GM12878 (cell line): ENCODE results near the gene P2RX1. TPM values are rescaled to one million over a fixed set of nuclear protein-coding genes. Genes with fewer than 3 reads are reported as not detected.

Experiments used
- ATAC-seq: fragments of 200-7000 bp; cut with Tn5 transposase; 3 replicates; pipeline ENCODE4 v1.9.1; 2020; ENCODE audit warnings: mild to moderate bottlenecking, moderate library complexity
- BruUV-seq: library from RNA; stranded (reverse); fragments of 400-500 nt; replicated peaks from 2 replicates; lab custom pipeline; 2021; lab: Mats Ljungman, UMichigan
- CTCF ChIA-PET: fragments of 300-600 bp; sonication (Branson Sonifier 250); formaldehyde crosslinking; extraction: SDS; loops from one replicate; lab custom pipeline; 2021; ENCODE audit warnings: inconsistent platforms; lab: Yijun Ruan, JAX
- POLR2A ChIA-PET: fragments of 350-600 bp; formaldehyde crosslinking; extraction: SDS; loops from one replicate; lab custom pipeline; 2021; ENCODE audit warnings: inconsistent platforms; lab: Charles Lee
- RAD21 ChIA-PET: fragments of 300-600 bp; sonication (Branson Sonifier 250); formaldehyde crosslinking; loops from one replicate; lab custom pipeline; 2023; ENCODE audit warnings: antibody characterized with exemption; ENCODE audit not compliant: unreplicated experiment; lab: Charles Lee
- SMC1A ChIA-PET: fragments of 300-600 bp; sonication (Branson Sonifier 250); formaldehyde crosslinking; loops from one replicate; lab custom pipeline; 2023; ENCODE audit not compliant: unreplicated experiment, uncharacterized antibody; lab: Charles Lee
- DNase-seq: peaks from one replicate; pipeline ENCODE4 v3.0.0-alpha.2; 2011; ENCODE audit warnings: low read depth, low spot score
- FAIRE-seq: peaks from 3 replicates; lab custom pipeline; 2011; peaks lifted over from hg19 to GRCh38; lab: Jason Lieb, UNC
- H2AFZ ChIP-seq: 2 replicates; pipeline ENCODE4 v1.6.0; 2011; ENCODE audit warnings: low read depth, low read length, control low read depth; ENCODE audit not compliant: control insufficient read depth
- H3K27ac ChIP-seq: 2 replicates; pipeline ENCODE4 v1.5.1; 2011; ENCODE audit warnings: control low read depth; ENCODE audit not compliant: control insufficient read depth, insufficient read depth
- H3K27me3 ChIP-seq, 2 experiments: replicated peaks in 1 of 2; 2 replicates each; pipeline versions ENCODE4 v1.6.0 to v1.6.1; 2011; ENCODE audit warnings: low read length in 1 of 2; ENCODE audit not compliant: control insufficient read depth in 2 of 2, insufficient read depth in 2 of 2
- H3K36me3 ChIP-seq, 2 experiments: 2 replicates each; pipeline ENCODE4 v1.5.1; 2011; ENCODE audit warnings: low read length in 1 of 2; ENCODE audit not compliant: control insufficient read depth in 2 of 2, insufficient read depth in 2 of 2
- H3K4me1 ChIP-seq: 2 replicates; pipeline ENCODE4 v1.6.1; 2011; ENCODE audit warnings: mild to moderate bottlenecking, low read length, moderate library complexity, mixed read lengths; ENCODE audit not compliant: control insufficient read depth, insufficient read depth
- H3K4me2 ChIP-seq: 2 replicates; pipeline ENCODE4 v1.6.0; 2011; ENCODE audit warnings: control low read depth; ENCODE audit not compliant: control insufficient read depth, insufficient read depth
- H3K4me3 ChIP-seq: fragments of 200-600 bp; sonication (generic); 2 replicates; pipeline ENCODE4 v1.5.1; 2016
- H3K79me2 ChIP-seq: 2 replicates; pipeline ENCODE4 v1.6.0; 2011; ENCODE audit warnings: low read length; ENCODE audit not compliant: control insufficient read depth, insufficient read depth
- H3K9ac ChIP-seq: 2 replicates; pipeline ENCODE4 v1.8.0; 2011; ENCODE audit warnings: low read length, control low read depth, mixed read lengths; ENCODE audit not compliant: control insufficient read depth, insufficient read depth
- H3K9me3 ChIP-seq: replicated peaks from 3 replicates; pipeline ENCODE4 v1.5.1; 2011; ENCODE audit warnings: mild to moderate bottlenecking, low read length; ENCODE audit not compliant: control insufficient read depth, insufficient read depth
- H4K20me1 ChIP-seq: 2 replicates; pipeline ENCODE4 v1.6.0; 2011; ENCODE audit not compliant: control insufficient read depth, insufficient read depth
- BRCA1 ChIP-seq: IDR thresholded peaks from 2 replicates; pipeline ENCODE4 v1.6.1; 2011; ENCODE audit warnings: low read depth, low read length, improper control_type of control experiment
- CHD1 ChIP-seq: IDR thresholded peaks from 2 replicates; pipeline ENCODE4 v1.6.1; 2012; ENCODE audit warnings: low read depth, low read length, improper control_type of control experiment
- FOS ChIP-seq: IDR thresholded peaks from 3 replicates; pipeline ENCODE4 v1.6.1; 2011; ENCODE audit warnings: borderline replicate concordance; ENCODE audit not compliant: insufficient read length; ENCODE audit errors: extremely low read depth
- FOXM1 ChIP-seq: IDR thresholded peaks from 2 replicates; pipeline ENCODE4 v1.6.1; 2012; ENCODE audit warnings: low read depth, mild to moderate bottlenecking, inconsistent platforms, low read length, moderate library complexity
- GABPA ChIP-seq: IDR thresholded peaks from 2 replicates; pipeline ENCODE4 v1.6.1; 2014; ENCODE audit warnings: antibody characterized with exemption, low read depth, mild to moderate bottlenecking, inconsistent platforms
- HDAC6 ChIP-seq: fragments of 200-600 bp; sonication (generic); IDR thresholded peaks from one replicate; pipeline ENCODE4 v1.8.0; 2017; ENCODE audit warnings: antibody characterized with exemption; ENCODE audit not compliant: unreplicated experiment
- JUNB ChIP-seq: IDR thresholded peaks from 2 replicates; pipeline ENCODE4 v1.6.1; 2016; ENCODE audit warnings: antibody characterized with exemption, mild to moderate bottlenecking
- RFX5 ChIP-seq: IDR thresholded peaks from 2 replicates; pipeline ENCODE4 v1.6.1; 2011; ENCODE audit warnings: low read depth, low read length, improper control_type of control experiment
- ZNF384 ChIP-seq: IDR thresholded peaks from 2 replicates; pipeline ENCODE4 v1.6.1; 2012; ENCODE audit warnings: low read depth, mild to moderate bottlenecking, low read length, improper control_type of control experiment, borderline replicate concordance
- ZSCAN29 ChIP-seq: fragments of 450-650 bp; IDR thresholded peaks from 2 replicates; pipeline ENCODE4 v1.6.1; 2017; ENCODE audit warnings: mild to moderate bottlenecking, moderate library complexity
- WGBS: methylation state at CpG from one replicate; pipeline ENCODE4 v1.1.6; 2016; ENCODE audit warnings: low lambda C conversion rate; ENCODE audit not compliant: insufficient replicate concordance, insufficient coverage; ENCODE audit errors: missing lambda C conversion rate; 5-methylcytosine and 5-hydroxymethylcytosine counted together
- in situ Hi-C: fragments of 300-500 bp; cut with MboI; formaldehyde crosslinking; loops from 9 replicates; pipeline ENCODE4 v1.14.3; 2018; ENCODE audit warnings: mixed read lengths
- intact Hi-C: fragments of 100-400 bp; cut with micrococcal nuclease; formaldehyde crosslinking; loops from one replicate; pipeline ENCODE4 v1.14.2; 2022; ENCODE audit not compliant: unreplicated experiment
- polyA plus RNA-seq, 11 experiments: library from polyadenylated mRNA; depleted of rRNA in 4 of 11; unstranded in 6 of 11; stranded (reverse) in 5 of 11; fragments of >200 nt; fragmentation: Nextera tagmentation in 4 of 11; fragmentation: Illumina TruSeq in 1 of 11; extraction: Ambion mirVana in 4 of 11; extraction: Trizol in 1 of 11; gene quantifications; 1 replicate in 1 of 11; 2 replicates in 10 of 11; pipeline versions ENCODE4 v1.2.1 to v1.2.3, GENCODE V29; 2011 to 2016; ENCODE audit warnings: inconsistent platforms in 2 of 11, missing spikeins in 2 of 11, low read depth in 1 of 11
- total RNA-seq, 4 experiments: library from RNA; depleted of rRNA in 3 of 4; stranded (reverse); fragments of >200 nt in 3 of 4; fragmentation: Illumina TruSeq in 1 of 4; extraction: Trizol in 1 of 4; gene quantifications; 2 replicates each; pipeline versions ENCODE4 v1.2.1 to v1.2.3, GENCODE V29; 2013 to 2021
- TF ChIP-seq, protein P1 (sequence below): fragments of 450-650 bp; IDR thresholded peaks from 2 replicates; pipeline ENCODE4 v1.6.1; 2016; ENCODE audit warnings: mild to moderate bottlenecking, moderate library complexity, borderline replicate concordance
- TF ChIP-seq, protein P2 (sequence below): IDR thresholded peaks from 2 replicates; pipeline ENCODE4 v1.6.1; 2011; ENCODE audit warnings: low read depth, mild to moderate bottlenecking, low read length, moderate library complexity, borderline replicate concordance; ENCODE audit errors: extremely low read depth
- TF ChIP-seq, protein P3 (sequence below): IDR thresholded peaks from 2 replicates; pipeline ENCODE4 v1.6.1; 2011; ENCODE audit warnings: borderline replicate concordance, low read depth, mild to moderate bottlenecking, moderate library complexity, mixed read lengths, low read length; ENCODE audit not compliant: insufficient read depth; ENCODE audit errors: extremely low read length

Gene P2RX1
- total and polyA plus RNA-seq, 10 of the 15 experiments (the other 5 are each of a cell fraction or from before 2014, with no cell fraction given): 0.12 to 6.2 (median 3.4) TPM

DNA sequence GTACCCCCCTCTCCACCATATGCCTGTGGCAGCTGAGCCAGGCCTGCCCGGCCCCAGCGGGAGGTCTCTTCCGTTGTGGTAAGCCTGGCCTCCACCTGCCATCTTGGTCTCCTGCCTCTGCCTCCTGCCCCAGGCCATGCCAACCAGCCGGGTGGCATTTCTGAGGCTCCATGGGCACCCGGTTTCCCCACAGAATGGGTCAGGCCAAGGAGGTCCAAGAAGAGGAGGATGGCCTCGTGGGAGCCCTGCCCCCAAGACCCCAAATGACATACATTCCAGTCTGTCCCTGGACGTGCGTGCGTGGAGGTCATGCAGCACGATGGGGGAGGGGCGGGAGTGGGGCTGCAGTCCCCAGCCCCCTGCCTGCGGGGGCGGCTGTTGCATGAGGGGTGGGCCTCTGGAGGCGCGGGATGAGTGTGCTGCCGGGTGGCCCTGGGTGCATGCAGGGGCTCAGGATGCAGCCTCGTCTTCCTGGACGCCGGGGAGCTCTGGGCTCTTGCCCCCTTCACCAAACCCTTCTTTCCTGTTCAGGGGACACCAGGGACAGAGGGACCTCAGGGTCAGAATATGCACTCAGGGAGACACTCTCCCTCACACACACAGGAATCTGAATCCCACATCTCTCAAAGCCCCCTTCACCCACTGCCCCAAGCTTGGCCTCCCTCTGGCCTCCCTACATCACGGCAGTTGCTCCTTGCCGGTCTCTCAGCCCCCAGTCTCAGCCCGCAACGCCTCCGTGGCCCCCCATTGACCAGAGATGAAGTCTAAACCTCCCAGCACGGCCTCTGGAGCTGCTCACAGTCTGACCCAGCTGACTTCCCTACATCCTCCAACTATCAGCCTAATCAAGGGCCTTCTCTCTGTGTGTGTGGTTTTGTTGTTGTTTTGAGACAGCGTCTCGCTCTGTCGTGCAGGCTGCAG lies 54.2 kb downstream of the P2RX1 start:
- 62% methylated on average over 22 of the region's 28 CpGs for WGBS
- no peak overlapping the region for H3K4me2 ChIP-seq
- ChIA-PET CTCF (interaction anchor here (0.7 to 4.7 kb wide), 6 partner anchors 45 to 213 kb away, joined by 3 to 29 read pairs (median 5); no protein-coding TSS in a partner anchor), RAD21 (interaction anchor here (0.8 to 1.3 kb wide), 4 partner anchors 55 to 125 kb away, joined by 3 to 4 read pairs (median 4); no protein-coding TSS in a partner anchor), SMC1A (interaction anchor here (1.0 to 1.4 kb wide), 4 partner anchors 11 to 213 kb away, joined by 3 read pairs; no protein-coding TSS in a partner anchor), POLR2A (interaction anchor here (0.5 to 1.3 kb wide), 2 partner anchors 213 to 1542 kb away, joined by 3 to 4 read pairs; no protein-coding TSS in a partner anchor)
- no peak for DNase-seq
- no peaks in the 10 kb centered on the region for H3K36me3 ChIP-seq
- FAIRE-seq: no peak
- H4K20me1 ChIP-seq: no peaks in the 10 kb centered on the region
- BruUV-seq: no TSS peak
- ATAC-seq: no peak
- no peak overlapping the region for H3K27ac ChIP-seq
- no peak overlapping the region for H3K9ac ChIP-seq
- intact Hi-C loops (loop anchor here (2.0 kb wide), 1 partner anchor 51 kb away; no protein-coding TSS in a partner anchor), in situ Hi-C loops (no loop called here)
- no peak overlapping the region for H2AFZ ChIP-seq
- H3K4me1 ChIP-seq: no peaks in the 10 kb centered on the region
- H3K4me3 ChIP-seq: no peak overlapping the region
- no peaks in the 10 kb centered on the region for H3K27me3 ChIP-seq
- no peaks in the 10 kb centered on the region for H3K79me2 ChIP-seq
- H3K9me3 ChIP-seq: no peaks in the 10 kb centered on the region
- TF ChIP-seq, protein P1, sequence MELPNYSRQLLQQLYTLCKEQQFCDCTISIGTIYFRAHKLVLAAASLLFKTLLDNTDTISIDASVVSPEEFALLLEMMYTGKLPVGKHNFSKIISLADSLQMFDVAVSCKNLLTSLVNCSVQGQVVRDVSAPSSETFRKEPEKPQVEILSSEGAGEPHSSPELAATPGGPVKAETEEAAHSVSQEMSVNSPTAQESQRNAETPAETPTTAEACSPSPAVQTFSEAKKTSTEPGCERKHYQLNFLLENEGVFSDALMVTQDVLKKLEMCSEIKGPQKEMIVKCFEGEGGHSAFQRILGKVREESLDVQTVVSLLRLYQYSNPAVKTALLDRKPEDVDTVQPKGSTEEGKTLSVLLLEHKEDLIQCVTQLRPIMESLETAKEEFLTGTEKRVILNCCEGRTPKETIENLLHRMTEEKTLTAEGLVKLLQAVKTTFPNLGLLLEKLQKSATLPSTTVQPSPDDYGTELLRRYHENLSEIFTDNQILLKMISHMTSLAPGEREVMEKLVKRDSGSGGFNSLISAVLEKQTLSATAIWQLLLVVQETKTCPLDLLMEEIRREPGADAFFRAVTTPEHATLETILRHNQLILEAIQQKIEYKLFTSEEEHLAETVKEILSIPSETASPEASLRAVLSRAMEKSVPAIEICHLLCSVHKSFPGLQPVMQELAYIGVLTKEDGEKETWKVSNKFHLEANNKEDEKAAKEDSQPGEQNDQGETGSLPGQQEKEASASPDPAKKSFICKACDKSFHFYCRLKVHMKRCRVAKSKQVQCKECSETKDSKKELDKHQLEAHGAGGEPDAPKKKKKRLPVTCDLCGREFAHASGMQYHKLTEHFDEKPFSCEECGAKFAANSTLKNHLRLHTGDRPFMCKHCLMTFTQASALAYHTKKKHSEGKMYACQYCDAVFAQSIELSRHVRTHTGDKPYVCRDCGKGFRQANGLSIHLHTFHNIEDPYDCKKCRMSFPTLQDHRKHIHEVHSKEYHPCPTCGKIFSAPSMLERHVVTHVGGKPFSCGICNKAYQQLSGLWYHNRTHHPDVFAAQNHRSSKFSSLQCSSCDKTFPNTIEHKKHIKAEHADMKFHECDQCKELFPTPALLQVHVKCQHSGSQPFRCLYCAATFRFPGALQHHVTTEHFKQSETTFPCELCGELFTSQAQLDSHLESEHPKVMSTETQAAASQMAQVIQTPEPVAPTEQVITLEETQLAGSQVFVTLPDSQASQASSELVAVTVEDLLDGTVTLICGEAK: no peak
- no peak for TF ChIP-seq CHD1
- no peak for TF ChIP-seq HDAC6
- no peak for TF ChIP-seq RFX5
- TF ChIP-seq FOXM1: no peak
- TF ChIP-seq, protein P2, sequence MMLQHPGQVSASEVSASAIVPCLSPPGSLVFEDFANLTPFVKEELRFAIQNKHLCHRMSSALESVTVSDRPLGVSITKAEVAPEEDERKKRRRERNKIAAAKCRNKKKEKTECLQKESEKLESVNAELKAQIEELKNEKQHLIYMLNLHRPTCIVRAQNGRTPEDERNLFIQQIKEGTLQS: no peak
- TF ChIP-seq ZNF384: no peak
- TF ChIP-seq ZSCAN29: no peak
- TF ChIP-seq FOS: no peak
- TF ChIP-seq, protein P3, sequence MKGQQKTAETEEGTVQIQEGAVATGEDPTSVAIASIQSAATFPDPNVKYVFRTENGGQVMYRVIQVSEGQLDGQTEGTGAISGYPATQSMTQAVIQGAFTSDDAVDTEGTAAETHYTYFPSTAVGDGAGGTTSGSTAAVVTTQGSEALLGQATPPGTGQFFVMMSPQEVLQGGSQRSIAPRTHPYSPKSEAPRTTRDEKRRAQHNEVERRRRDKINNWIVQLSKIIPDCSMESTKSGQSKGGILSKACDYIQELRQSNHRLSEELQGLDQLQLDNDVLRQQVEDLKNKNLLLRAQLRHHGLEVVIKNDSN: no peak
- no peak for TF ChIP-seq GABPA
- no peak for TF ChIP-seq BRCA1
- no peak for TF ChIP-seq JUNB
